Skeletal muscle tissue (tissue), 4 donors: ENCODE measurements around the gene NOL4L. TPM values are rescaled to one million over a fixed set of nuclear protein-coding genes. Genes with fewer than 3 reads are reported as not detected.
"Not testable (repeated sequence)": the region's sequence is repeated elsewhere in the genome, so short reads cannot be mapped to it uniquely, and the experiment has no call there.

Experiments used
- H3K27ac ChIP-seq: one replicate; pipeline ENCODE4 v1.7.0; 2013; ENCODE audit warnings: mild to moderate bottlenecking, low read depth, low read length, inconsistent platforms
- H3K27me3 ChIP-seq, 3 donors: one replicate each; pipeline ENCODE4 v1.7.0; 2013; ENCODE audit warnings: low read length in 3 of 3; ENCODE audit not compliant: control insufficient read depth in 3 of 3, insufficient read depth in 3 of 3
- H3K36me3 ChIP-seq, 3 donors: one replicate each; pipeline ENCODE4 v1.7.0; 2013; ENCODE audit warnings: low read length in 3 of 3; ENCODE audit not compliant: control insufficient read depth in 3 of 3, insufficient read depth in 3 of 3
- H3K4me1 ChIP-seq, 3 donors: one replicate each; pipeline ENCODE4 v1.7.0; 2013; ENCODE audit warnings: low read length in 3 of 3, mild to moderate bottlenecking in 3 of 3; ENCODE audit not compliant: control insufficient read depth in 3 of 3, insufficient read depth in 3 of 3
- H3K4me3 ChIP-seq, 3 donors: one replicate each; pipeline ENCODE4 v1.7.0; 2013; ENCODE audit warnings: low read length in 3 of 3
- H3K9ac ChIP-seq, 3 donors: one replicate each; pipeline ENCODE4 v1.7.0; 2013; ENCODE audit warnings: low read length in 3 of 3, mild to moderate bottlenecking in 3 of 3, moderate library complexity in 2 of 3, low read depth in 1 of 3
- H3K9me3 ChIP-seq, 3 donors: one replicate each; pipeline ENCODE4 v1.7.0; 2013; ENCODE audit warnings: low read length in 3 of 3; ENCODE audit not compliant: control insufficient read depth in 3 of 3
- total RNA-seq: library from RNA; depleted of rRNA; stranded (reverse); fragments of >200 nt; gene quantifications from one replicate; pipeline ENCODE4 v1.2.3, GENCODE V29; 2014
- donor health status: Osteomylitis.

The NOL4L gene
- total RNA-seq, 1 donor from 2014 or later, result 4.2 TPM

DNA sequence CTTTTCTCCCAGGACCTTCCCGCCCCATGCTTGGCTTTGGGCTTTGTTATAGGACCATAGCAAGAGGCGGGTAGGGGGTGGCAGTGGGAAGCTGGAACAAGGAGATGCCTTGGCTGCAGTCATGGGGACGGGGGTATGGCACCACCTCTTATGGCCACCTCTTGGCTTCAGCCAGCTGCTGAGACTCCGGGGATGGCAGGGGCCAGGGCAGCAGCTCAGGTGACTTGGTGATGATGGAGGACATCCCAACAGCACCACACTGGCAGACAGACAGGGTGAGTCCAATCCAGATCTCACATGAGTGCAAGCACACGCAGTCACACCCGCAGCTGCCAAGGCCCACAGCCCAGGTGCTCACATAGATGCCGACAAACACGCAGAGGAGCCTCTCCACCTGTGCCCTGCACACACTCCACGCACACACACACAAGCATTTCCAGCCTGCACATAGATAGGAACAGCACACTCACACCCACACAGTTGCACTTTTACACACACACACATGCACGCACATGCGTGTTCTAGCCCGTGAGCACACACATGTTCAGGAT lies 6.2 kb downstream of the NOL4L start:
- Histone ChIP-seq H3K27ac (no peak overlapping the region), H3K9me3 (no peaks in the 10 kb centered on the region), H3K4me1 (peaks cover 0 to 6% (median 0%) of the 10 kb centered on the region in 3 donors), H3K36me3 (no peaks in the 10 kb centered on the region), H3K27me3 (peaks cover under 1 to 3% (median 2%) of the 10 kb centered on the region in 3 donors), H3K4me3 (no peak overlapping the region), H3K9ac (no peak overlapping the region)

DNA sequence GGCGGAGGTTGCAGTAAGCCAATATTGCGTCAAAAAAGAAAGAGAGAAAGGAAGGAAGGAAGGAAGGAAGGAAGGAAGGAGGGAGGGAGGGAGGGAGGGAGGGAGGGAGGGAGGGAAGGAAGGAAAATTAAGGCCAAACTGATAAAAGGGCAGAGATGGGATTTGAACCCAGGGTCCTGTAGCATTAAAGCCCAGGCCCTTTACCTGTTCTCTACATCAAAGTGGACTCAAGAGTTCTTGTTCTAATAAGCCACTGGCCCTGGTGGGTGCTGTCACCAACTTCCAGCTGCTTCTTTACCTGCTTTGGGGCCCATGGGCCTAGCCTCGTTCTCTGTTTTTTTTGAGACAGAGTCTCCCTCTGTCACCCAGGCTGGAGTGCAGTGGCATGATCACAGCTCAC lies 7.1 kb downstream of the NOL4L start:
- H3K9me3 ChIP-seq, H3K4me1 ChIP-seq, H3K36me3 ChIP-seq, H3K9ac ChIP-seq, H3K27ac ChIP-seq, H3K4me3 ChIP-seq, H3K27me3 ChIP-seq: not testable (repeated sequence)

DNA sequence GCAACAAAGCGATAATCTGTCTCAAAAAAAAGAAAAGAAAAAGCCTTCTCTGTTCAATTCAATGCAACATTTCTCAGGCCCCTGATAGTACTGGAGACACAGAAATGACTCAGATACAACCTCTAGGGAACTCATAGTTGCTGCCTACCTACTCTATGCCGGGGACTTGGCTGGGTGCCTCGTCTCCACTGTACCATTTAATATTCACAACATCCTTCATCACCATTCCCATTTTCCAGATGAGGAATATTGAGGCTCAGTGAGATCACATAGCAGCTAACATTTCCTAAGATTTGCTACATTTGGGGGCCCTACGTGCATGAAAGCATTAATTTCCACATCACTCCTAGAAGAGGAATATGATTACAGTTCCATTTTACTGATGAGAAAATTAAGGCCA lies 7.5 kb downstream of the NOL4L start:
- H3K36me3 ChIP-seq, result no peaks in the 10 kb centered on the region
- peaks cover 0 to 6% (median 0%) of the 10 kb centered on the region in 3 donors for H3K4me1 ChIP-seq
- no peak overlapping the region for H3K9ac ChIP-seq
- H3K9me3 ChIP-seq, result no peaks in the 10 kb centered on the region
- peaks cover 2 to 8% (median 3%) of the 10 kb centered on the region in 3 donors for H3K27me3 ChIP-seq
- no peak overlapping the region for H3K27ac ChIP-seq
- H3K4me3 ChIP-seq, result no peak overlapping the region

DNA sequence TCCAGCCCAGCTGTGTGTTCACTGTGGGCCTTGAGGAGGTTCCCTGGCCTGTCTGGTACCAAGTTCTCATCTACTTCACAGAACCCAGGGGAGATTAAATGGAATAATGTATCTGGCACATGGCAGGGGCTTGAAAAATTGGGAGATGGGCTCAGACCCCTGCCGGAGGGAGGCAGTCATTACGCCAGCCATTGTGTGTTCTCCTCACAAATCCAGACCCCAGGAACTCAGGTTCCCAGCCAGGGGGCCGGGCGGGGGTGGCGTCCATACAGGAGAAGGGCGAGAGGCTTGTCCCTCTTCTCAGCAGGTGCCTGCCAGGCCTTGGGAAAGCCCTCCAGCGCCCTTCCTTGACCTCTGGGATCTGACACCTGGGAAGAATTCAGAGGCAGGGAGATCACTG lies 8.1 kb downstream of the NOL4L start:
- Histone ChIP-seq H3K9me3 (no peaks in the 10 kb centered on the region), H3K27me3 (peaks cover 2 to 8% (median 3%) of the 10 kb centered on the region in 3 donors), H3K36me3 (no peaks in the 10 kb centered on the region)

DNA sequence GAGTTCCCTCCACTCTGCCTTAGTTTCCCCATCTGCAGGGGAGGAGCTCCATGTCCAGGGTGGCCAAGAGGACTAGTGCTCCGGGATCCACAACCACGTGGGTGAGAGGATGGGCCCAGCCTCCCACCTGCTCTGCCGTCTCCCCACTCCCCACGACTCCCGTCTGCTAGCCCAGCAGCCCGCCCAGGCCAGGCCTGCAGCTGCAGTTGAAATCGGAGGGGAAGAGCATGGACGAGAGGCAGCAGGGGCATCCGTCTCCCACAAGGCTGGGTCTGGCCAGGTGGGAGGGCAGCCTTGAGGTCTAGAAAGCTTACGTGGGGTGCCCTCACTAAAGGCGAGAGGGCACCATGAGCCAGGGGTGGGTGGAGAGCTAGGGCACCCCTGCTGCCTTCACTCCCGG lies 8.6 kb downstream of the NOL4L start:
- Histone ChIP-seq H3K4me3 (no peak overlapping the region), H3K9ac (no peak overlapping the region), H3K9me3 (no peaks in the 10 kb centered on the region), H3K27ac (no peak overlapping the region), H3K36me3 (no peaks in the 10 kb centered on the region), H3K4me1 (peaks cover 0 to 6% (median 0%) of the 10 kb centered on the region in 3 donors), H3K27me3 (peaks cover 2 to 8% (median 3%) of the 10 kb centered on the region in 3 donors)

More for the DNA sequence above, 8.1 kb downstream of the NOL4L start:
- Histone ChIP-seq H3K4me1 (peaks cover 0 to 6% (median 0%) of the 10 kb centered on the region in 3 donors), H3K27ac (no peak overlapping the region), H3K9ac (no peak overlapping the region), H3K4me3 (no peak overlapping the region)

DNA sequence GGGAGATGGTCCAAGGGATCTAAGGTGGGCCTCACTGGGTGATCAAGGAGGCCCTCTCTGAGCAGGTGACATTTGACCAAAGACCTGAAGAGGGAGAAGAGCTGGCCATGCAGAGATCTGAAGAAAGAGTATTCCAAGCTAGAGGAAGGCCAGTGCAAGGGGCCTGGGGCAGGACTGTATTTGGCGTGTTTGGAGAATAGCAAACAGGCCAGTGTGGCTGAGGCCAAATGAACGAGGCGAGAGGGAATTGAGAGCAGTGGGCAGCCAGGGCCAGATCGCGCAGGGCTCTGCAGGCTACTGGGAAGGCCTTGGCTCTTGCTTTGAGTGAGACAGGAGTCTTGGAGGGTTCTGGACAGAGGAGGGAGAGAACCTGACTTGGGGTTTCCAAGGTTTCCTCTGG lies 9.3 kb downstream of the NOL4L start:
- Histone ChIP-seq H3K27ac (no peak overlapping the region), H3K4me3 (no peak overlapping the region), H3K9me3 (no peaks in the 10 kb centered on the region), H3K27me3 (peaks cover 2 to 8% (median 3%) of the 10 kb centered on the region in 3 donors), H3K9ac (no peak overlapping the region), H3K36me3 (no peaks in the 10 kb centered on the region), H3K4me1 (peaks cover 0 to 6% (median 0%) of the 10 kb centered on the region in 3 donors)

DNA sequence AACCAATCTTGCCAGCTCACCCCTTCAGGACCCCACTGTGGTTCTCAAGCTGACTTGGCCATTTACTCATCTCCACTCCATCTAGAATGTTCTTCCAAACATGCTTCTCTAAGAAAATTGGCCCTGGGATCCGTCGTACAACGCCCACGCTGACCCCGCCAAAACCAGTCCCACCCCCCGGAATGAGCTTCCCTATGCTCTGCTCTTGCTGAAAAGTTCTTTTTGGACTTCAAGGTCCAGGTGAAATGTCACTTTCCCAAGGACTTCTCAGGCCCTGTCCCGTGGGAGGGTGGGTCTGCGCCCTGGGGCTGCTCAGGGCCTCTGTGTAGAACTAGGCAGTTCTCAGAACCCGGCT lies 9.9 kb downstream of the NOL4L start:
- Histone ChIP-seq H3K36me3 (no peaks in the 10 kb centered on the region), H3K9ac (no peak overlapping the region), H3K4me1 (peaks cover 0 to 6% (median 0%) of the 10 kb centered on the region in 3 donors), H3K9me3 (no peaks in the 10 kb centered on the region), H3K27ac (no peak overlapping the region), H3K27me3 (peaks cover 2 to 8% (median 3%) of the 10 kb centered on the region in 3 donors), H3K4me3 (no peak overlapping the region)

DNA sequence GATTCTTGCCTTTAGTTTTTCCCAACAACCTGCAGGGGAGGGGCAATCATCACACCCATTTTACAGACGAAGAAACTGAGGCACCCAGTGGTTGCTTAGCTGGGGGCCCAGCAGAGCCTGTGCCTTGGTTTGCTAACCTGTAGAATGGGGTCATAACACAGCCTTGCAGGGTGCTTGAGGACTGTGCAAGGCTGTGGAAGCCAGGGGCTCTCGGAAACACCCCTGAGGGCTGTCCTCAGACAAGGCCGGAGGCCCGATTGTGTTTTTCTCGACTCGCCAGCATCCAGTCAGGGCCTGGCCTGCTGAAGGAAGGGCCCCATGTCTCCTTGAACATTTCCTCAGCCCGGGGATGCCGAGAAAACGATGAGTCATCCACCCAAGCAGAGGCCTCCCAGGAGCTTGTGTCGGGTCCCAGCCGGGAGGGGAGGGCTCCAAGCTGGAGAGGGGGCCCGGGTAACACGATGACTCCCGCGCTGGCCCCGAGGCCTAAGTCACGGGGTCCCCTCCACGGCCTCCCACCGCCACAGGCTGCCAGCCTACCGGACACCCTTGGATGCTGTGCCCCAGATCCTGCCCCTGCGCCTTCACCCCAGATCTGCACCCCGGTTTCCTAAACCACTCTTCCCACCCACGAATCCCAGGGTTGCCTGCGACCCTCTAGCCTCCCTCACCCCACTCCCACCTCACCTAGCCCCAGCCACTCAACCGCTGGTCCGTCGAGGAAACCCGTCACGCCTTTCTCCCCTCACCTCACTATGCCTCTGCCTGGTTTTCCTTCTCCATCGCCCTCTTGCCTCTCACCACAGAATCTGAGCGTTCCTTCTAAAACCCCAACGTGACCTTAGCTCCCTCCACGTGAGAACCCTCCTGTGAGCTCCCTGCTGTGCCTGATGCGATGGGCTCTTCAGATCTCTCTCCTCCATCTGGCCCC lies 10.6 kb downstream of the NOL4L start:
- no peaks in the 10 kb centered on the region for H3K36me3 ChIP-seq
- no peak overlapping the region for H3K4me3 ChIP-seq
- no peak overlapping the region for H3K9ac ChIP-seq
- peaks cover 2 to 8% (median 3%) of the 10 kb centered on the region in 3 donors for H3K27me3 ChIP-seq
- no peaks in the 10 kb centered on the region for H3K9me3 ChIP-seq
- H3K27ac ChIP-seq, result no peak overlapping the region
- peaks cover 0 to 6% (median 0%) of the 10 kb centered on the region in 3 donors for H3K4me1 ChIP-seq

DNA sequence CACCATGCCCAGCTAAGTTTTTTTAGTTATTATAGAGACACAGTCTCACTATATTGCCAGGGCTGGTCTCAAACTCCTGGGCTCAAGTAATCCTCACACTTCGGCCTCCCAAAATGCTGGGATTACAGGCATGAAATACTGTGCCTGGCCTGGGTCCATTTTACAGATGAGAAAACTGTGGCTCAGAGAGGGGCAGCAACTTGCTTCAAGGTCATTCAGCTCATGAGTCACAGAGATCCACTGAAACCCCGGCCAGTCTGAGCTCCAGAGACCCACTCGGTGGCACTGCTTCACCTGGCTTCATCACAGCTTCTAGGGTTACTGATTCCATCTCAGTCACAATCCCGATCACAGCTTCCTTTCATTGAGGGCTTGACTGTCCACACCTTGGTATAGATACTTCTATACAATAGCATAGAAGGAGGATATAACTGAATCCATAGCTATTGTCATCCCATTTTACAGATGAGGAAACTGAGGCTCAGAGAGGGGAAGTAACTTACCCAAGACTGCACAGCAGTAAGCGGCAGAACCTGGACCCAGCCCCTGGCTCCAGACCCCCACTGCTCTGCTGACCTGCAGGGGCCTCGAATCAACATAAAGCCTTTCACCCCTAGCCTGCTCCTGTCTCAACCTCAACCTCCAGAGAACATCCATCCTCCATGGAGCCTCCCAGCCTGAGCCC lies 11.8 kb downstream of the NOL4L start:
- H3K4me1 ChIP-seq, result peaks cover 0 to 6% (median 0%) of the 10 kb centered on the region in 3 donors
- H3K9ac ChIP-seq, result no peak overlapping the region
- no peak overlapping the region for H3K27ac ChIP-seq
- no peaks in the 10 kb centered on the region for H3K9me3 ChIP-seq
- no peaks in the 10 kb centered on the region for H3K36me3 ChIP-seq
- peaks cover 2 to 8% (median 3%) of the 10 kb centered on the region in 3 donors for H3K27me3 ChIP-seq
- no peak overlapping the region for H3K4me3 ChIP-seq
